GM12873 (cell line): ENCODE measurements around the gene LRRC8D.

Source experiments
- TF ChIP-seq, protein P1 (sequence below): IDR thresholded peaks from 2 replicates; pipeline ENCODE4 v1.5.1; 2012; ENCODE audit warnings: low read depth, mild to moderate bottlenecking, moderate library complexity, low read length, control low read depth; ENCODE audit not compliant: insufficient read depth; ENCODE audit errors: missing control alignments

The LRRC8D gene

GRCh38 chr1:89965193-89965768 lies 144.4 kb downstream of the LRRC8D start:
- TF ChIP-seq, protein P1, sequence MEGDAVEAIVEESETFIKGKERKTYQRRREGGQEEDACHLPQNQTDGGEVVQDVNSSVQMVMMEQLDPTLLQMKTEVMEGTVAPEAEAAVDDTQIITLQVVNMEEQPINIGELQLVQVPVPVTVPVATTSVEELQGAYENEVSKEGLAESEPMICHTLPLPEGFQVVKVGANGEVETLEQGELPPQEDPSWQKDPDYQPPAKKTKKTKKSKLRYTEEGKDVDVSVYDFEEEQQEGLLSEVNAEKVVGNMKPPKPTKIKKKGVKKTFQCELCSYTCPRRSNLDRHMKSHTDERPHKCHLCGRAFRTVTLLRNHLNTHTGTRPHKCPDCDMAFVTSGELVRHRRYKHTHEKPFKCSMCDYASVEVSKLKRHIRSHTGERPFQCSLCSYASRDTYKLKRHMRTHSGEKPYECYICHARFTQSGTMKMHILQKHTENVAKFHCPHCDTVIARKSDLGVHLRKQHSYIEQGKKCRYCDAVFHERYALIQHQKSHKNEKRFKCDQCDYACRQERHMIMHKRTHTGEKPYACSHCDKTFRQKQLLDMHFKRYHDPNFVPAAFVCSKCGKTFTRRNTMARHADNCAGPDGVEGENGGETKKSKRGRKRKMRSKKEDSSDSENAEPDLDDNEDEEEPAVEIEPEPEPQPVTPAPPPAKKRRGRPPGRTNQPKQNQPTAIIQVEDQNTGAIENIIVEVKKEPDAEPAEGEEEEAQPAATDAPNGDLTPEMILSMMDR: no peak

DNA sequence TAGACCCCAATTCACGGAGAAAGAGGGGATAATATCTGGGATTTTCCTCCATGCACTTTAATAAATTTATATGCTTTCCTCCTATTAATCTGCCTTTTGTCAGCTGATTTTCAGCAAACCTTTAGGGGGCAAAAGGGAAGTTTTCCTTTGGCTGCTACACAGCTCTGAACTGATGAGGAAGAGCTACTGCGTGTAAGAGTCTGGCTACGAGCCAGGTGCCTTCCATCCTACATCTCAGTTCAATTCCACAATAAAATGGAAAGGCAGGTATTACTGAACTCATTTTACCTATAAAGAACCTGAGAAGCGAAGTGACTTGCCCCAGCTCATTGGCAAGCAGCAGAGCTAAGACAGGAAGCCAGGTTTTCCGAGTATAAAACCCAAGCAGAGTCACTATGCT lies 145.8 kb downstream of the LRRC8D start:
- TF ChIP-seq, protein P1: no peak

DNA sequence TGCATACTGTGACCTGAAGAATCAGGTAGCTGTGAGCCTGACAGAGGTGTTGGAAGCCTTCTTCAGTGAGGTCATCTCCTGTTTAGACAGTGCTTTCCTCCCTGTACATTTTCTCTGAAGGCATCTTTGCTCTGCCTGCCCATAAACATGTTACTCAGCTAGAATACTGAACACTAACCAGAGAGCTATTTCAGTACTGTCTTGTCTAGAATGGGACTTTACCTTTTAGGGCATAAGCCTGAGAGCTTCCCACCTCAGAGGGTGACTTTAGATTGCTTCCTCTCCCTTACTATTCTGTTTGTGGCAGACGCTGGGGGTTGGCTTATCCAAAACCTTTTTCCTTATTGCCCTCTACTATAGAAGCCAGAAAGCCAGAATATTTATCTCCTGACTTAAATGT lies 150.8 kb downstream of the LRRC8D start:
- TF ChIP-seq, protein P1: no peak

GRCh38 chr1:89972024-89972423 lies 151.2 kb downstream of the LRRC8D start:
- TF ChIP-seq, protein P1: no peak

DNA sequence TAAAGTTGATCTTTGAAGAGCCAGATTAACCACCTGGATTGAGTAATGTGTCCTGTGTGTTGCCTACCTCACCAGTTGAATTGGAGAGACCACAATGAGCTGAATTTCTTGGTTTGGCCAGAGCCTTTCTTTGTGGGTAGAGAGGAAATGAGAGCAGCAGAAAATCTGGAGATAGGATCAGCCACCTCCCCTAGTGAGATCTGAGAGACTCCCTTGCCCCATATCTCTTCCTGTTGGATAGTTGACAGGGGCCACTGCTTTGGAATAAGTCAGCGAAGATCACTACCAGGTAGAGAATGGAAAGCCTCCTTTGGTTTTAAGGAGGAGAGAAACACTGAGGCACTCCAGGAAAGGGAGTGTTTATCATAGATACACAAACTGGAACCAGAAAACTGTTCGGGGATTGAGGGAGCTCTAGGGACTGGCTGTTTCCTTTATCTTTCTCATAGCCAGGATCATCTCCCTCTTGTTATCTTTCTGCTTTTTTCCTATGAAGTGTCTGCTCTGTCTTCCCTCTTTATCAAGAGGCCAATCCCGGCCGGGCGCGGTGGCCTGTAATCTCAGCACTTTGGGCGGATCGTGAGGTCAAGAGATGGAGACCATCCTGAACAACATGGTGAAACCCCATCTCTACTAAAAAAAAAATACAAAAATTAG lies 152.8 kb downstream of the LRRC8D start:
- TF ChIP-seq, protein P1: no peak

DNA sequence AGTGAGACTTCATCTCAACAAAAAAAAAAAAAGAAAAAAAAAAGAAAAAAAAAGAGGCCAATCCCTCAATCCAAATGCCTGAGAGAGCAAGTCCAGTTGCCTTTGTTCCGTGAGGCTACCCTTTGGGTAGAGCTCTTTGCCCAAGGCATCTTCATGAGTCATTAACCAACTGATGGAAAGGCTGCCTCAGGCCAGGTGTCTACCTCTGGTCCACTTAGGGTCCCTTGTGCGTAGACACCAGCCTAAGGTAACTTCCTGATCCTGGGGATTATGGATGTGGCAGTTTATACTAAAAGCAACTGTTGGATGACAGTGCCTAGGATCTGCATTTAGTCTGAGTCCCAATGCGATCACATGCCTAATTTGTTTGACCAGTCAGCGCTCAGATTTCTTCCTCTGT lies 153.4 kb downstream of the LRRC8D start:
- TF ChIP-seq, protein P1: no peak

GRCh38 chr1:89974696-89975470 lies 154.1 kb downstream of the LRRC8D start:
- TF ChIP-seq, protein P1: no peak
